Suprapubic skin (tissue), 4 donors: ENCODE results near the gene CCDC70. TPM values are rescaled to one million over a fixed set of nuclear protein-coding genes. Genes with fewer than 3 reads are reported as not detected.

ENCODE experiments used
- DNase-seq, 2 donors: peaks; one replicate each; pipeline ENCODE4 v3.0.0-alpha.2; 2019; ENCODE audit warnings: low spot score in 2 of 2
- H3K27ac ChIP-seq: fragments of 200-600 bp; sonication (generic); one replicate; pipeline ENCODE4 v1.5.1; 2019
- H3K27me3 ChIP-seq: fragments of 200-600 bp; sonication (generic); one replicate; pipeline ENCODE4 v1.5.1; 2019
- H3K36me3 ChIP-seq: fragments of 200-600 bp; sonication (generic); one replicate; pipeline ENCODE4 v1.5.1; 2019
- H3K4me1 ChIP-seq: fragments of 200-600 bp; sonication (generic); one replicate; pipeline ENCODE4 v1.5.1; 2019
- H3K4me3 ChIP-seq: fragments of 200-600 bp; sonication (generic); one replicate; pipeline ENCODE4 v1.5.1; 2019; ENCODE audit warnings: mild to moderate bottlenecking
- H3K9me3 ChIP-seq: fragments of 200-600 bp; sonication (generic); one replicate; pipeline ENCODE4 v1.5.1; 2019
- CTCF ChIP-seq, 2 donors: fragments of 200-600 bp in 1 of 2; fragments of 450-650 bp in 1 of 2; sonication (generic) in 1 of 2; IDR thresholded peaks; one replicate each; pipeline ENCODE4 v1.5.1; 2016 to 2019; ENCODE audit warnings: antibody characterized with exemption in 2 of 2, mild to moderate bottlenecking in 1 of 2, moderate library complexity in 1 of 2
- EP300 ChIP-seq: sonication (generic); formaldehyde crosslinking; IDR thresholded peaks from one replicate; pipeline ENCODE4 v1.6.1; 2017; ENCODE audit warnings: antibody characterized with exemption
- POLR2A ChIP-seq, 2 donors: fragments of 450-650 bp; IDR thresholded peaks; one replicate each; pipeline ENCODE4 v1.6.1; 2017; ENCODE audit warnings: antibody characterized with exemption in 2 of 2, mild to moderate bottlenecking in 2 of 2, moderate library complexity in 2 of 2
- POLR2AphosphoS5 ChIP-seq, 3 donors: sonication (generic); formaldehyde crosslinking; IDR thresholded peaks; one replicate each; pipeline ENCODE4 v1.6.1; 2017; ENCODE audit warnings: antibody characterized with exemption in 3 of 3
- WGBS: methylation state at CpG from one replicate; pipeline ENCODE4 v1.1.5; 2018; 5-methylcytosine and 5-hydroxymethylcytosine counted together
- total RNA-seq, 4 donors: library from RNA; depleted of rRNA; stranded (reverse); fragments of >200 nt; gene quantifications; one replicate each; pipeline ENCODE4 v1.1.0, GENCODE V29; 2016

The CCDC70 gene
- total RNA-seq, 4 donors from 2014 or later: not detected

DNA sequence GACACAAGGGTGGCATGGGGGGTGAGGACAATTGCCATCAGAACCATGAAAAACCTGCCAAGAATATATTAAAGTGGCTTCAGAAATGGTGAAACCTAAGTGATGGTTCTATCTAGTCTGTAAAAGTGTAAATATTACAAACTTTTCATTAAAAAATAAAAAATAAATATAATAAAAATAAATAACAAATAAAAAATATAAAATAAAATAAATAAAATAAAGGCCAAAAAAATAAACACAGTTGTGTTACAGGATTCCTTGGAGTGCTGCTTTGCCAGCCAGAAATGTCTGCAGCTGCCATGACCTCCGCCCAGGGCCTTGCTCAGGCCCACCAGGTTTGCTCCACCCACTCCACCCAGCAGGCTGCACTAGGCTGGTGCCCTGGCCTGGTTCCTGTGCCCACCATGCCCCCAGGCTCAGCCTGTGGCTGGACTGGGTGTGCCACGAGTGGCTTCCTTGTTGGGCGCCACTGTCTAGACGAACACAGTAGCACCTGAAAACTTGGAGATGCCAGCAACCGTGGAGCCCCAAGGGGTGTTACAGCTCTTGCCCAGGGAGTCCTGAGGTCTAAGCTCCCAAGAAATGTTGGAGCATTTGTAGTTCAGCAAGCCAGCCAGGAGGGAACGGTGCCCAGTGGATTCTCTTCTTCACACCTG lies 20.9 kb downstream of the CCDC70 start:
- H3K4me3 ChIP-seq: no peak overlapping the region
- no peak for TF ChIP-seq POLR2A (IDR thresholded peaks at IDR 0.05)
- no peak for TF ChIP-seq CTCF (IDR thresholded peaks at IDR 0.05)
- TF ChIP-seq POLR2AphosphoS5 (IDR thresholded peaks at IDR 0.05): no peak
- no peak for TF ChIP-seq EP300
- H3K9me3 ChIP-seq: no peaks in the 10 kb centered on the region
- DNase-seq: no peak
- no peaks in the 10 kb centered on the region for H3K36me3 ChIP-seq
- no peaks in the 10 kb centered on the region for H3K27me3 ChIP-seq
- 87% methylated on average over 6 of the region's 6 CpGs for WGBS
- H3K4me1 ChIP-seq: no peaks in the 10 kb centered on the region
- H3K27ac ChIP-seq: no peak overlapping the region

DNA sequence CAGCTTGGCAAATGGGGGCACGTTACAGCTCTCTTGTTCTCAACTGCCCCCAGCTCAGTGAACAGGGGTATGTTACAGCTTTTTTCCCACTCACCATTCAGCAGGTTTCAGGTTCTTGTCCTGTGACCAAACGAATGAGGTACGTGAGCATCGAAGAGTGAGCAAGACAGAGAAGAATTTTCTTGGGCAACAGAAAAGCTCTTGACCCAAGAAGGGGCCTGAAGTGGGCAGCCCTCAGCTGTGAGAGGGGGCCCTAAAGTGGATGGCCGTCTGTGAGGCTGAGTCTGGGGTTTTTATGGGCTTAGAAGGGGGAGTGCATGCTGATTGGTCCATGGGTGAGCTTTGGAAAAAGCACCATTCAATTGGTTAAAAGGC lies 21.4 kb downstream of the CCDC70 start:
- H3K4me3 ChIP-seq: no peak overlapping the region
- TF ChIP-seq POLR2AphosphoS5 (IDR thresholded peaks at IDR 0.05): no peak
- TF ChIP-seq CTCF (IDR thresholded peaks at IDR 0.05): no peak
- TF ChIP-seq POLR2A (IDR thresholded peaks at IDR 0.05): no peak
- no peak for TF ChIP-seq EP300
- no peaks in the 10 kb centered on the region for H3K4me1 ChIP-seq
- 73% methylated on average over 5 of the region's 5 CpGs for WGBS
- H3K9me3 ChIP-seq: no peaks in the 10 kb centered on the region
- no peak for DNase-seq
- no peaks in the 10 kb centered on the region for H3K36me3 ChIP-seq
- H3K27ac ChIP-seq: no peak overlapping the region
- H3K27me3 ChIP-seq: no peaks in the 10 kb centered on the region

- no peak overlapping the region for H3K4me3 ChIP-seq
- no peak overlapping the region for H3K27ac ChIP-seq
- no peaks in the 10 kb centered on the region for H3K27me3 ChIP-seq
- no peaks in the 10 kb centered on the region for H3K4me1 ChIP-seq
- H3K9me3 ChIP-seq: no peaks in the 10 kb centered on the region
- DNase-seq: no peak
- TF ChIP-seq POLR2A (IDR thresholded peaks at IDR 0.05): no peak
- no peak for TF ChIP-seq CTCF (IDR thresholded peaks at IDR 0.05)
- no peak for TF ChIP-seq POLR2AphosphoS5 (IDR thresholded peaks at IDR 0.05)
- TF ChIP-seq EP300: no peak
- H3K36me3 ChIP-seq: no peaks in the 10 kb centered on the region
- WGBS: 90% methylated on average over 2 of the region's 2 CpGs
Observed at GRCh38 chr13:51885651-51886050, 23.9 kb downstream of the CCDC70 start.

GRCh38 chr13:51887468-51887867 lies 25.7 kb downstream of the CCDC70 start:
- no peaks in the 10 kb centered on the region for H3K9me3 ChIP-seq
- no peak for DNase-seq
- WGBS: 48% methylated on average over 2 of the region's 2 CpGs
- H3K4me3 ChIP-seq: no peak overlapping the region
- no peaks in the 10 kb centered on the region for H3K27me3 ChIP-seq
- no peak for TF ChIP-seq CTCF (IDR thresholded peaks at IDR 0.05)
- no peak for TF ChIP-seq POLR2A (IDR thresholded peaks at IDR 0.05)
- no peak for TF ChIP-seq EP300
- no peak for TF ChIP-seq POLR2AphosphoS5 (IDR thresholded peaks at IDR 0.05)
- no peaks in the 10 kb centered on the region for H3K4me1 ChIP-seq
- H3K27ac ChIP-seq: no peak overlapping the region
- H3K36me3 ChIP-seq: no peaks in the 10 kb centered on the region

- Histone ChIP-seq H3K4me3 (no peak overlapping the region), H3K27ac (no peak overlapping the region), H3K27me3 (no peaks in the 10 kb centered on the region), H3K9me3 (no peaks in the 10 kb centered on the region), H3K36me3 (no peaks in the 10 kb centered on the region), H3K4me1 (no peaks in the 10 kb centered on the region)
- no peak for TF ChIP-seq CTCF (IDR thresholded peaks at IDR 0.05)
- TF ChIP-seq EP300: no peak
- no peak for TF ChIP-seq POLR2AphosphoS5 (IDR thresholded peaks at IDR 0.05)
- TF ChIP-seq POLR2A (IDR thresholded peaks at IDR 0.05): no peak
- 81% methylated on average over 3 of the region's 3 CpGs for WGBS
- no peak for DNase-seq
Observed at GRCh38 chr13:51892657-51893056, 30.9 kb downstream of the CCDC70 start.
